SK-N-MC (cell line): ENCODE measurements around the gene GALNT5.

Experiments
- DNase-seq: peaks from one replicate; pipeline ENCODE4 v3.0.0-alpha.2; 2011; ENCODE audit warnings: low read depth, low spot score
- H3K27ac ChIP-seq: fragments of 200-600 bp; sonication (generic); 2 replicates; pipeline ENCODE4 v1.5.1; 2016; ENCODE audit warnings: mixed run types
- H3K36me3 ChIP-seq: fragments of 200-600 bp; sonication (generic); 2 replicates; pipeline ENCODE4 v1.6.1; 2017; ENCODE audit warnings: antibody characterized with exemption, low read length, mixed read lengths; ENCODE audit not compliant: insufficient read depth
- H3K4me3 ChIP-seq: fragments of 200-600 bp; sonication (generic); 2 replicates; pipeline ENCODE4 v1.5.1; 2016
- H3K9ac ChIP-seq: fragments of 200-600 bp; sonication (generic); 2 replicates; pipeline ENCODE4 v1.8.0; 2017; ENCODE audit warnings: mixed run types, mixed read lengths; ENCODE audit not compliant: insufficient read length
- H3K9me3 ChIP-seq: fragments of 200-600 bp; sonication (generic); 2 replicates; pipeline ENCODE4 v1.6.1; 2017; ENCODE audit warnings: low read depth, mild to moderate bottlenecking, antibody characterized with exemption, low read length, moderate library complexity, mixed read lengths
- EZH2 ChIP-seq: fragments of 200-600 bp; sonication (generic); IDR thresholded peaks from one replicate; pipeline ENCODE4 v1.6.1; 2017; ENCODE audit warnings: antibody characterized with exemption
- FOXP2 ChIP-seq: optimal IDR thresholded peaks from 2 replicates; pipeline ENCODE3; 2011; ENCODE audit warnings: mild to moderate bottlenecking, moderate library complexity; ENCODE audit not compliant: insufficient read depth; ENCODE audit errors: extremely low read length, control extremely low read depth
- POLR2AphosphoS5 ChIP-seq: IDR thresholded peaks from 2 replicates; pipeline ENCODE4 v1.6.1; 2012; ENCODE audit warnings: mild to moderate bottlenecking, low read depth, low read length, borderline replicate concordance

The GALNT5 gene

GRCh38 chr2:157227592-157227991, 29.9 kb upstream of the GALNT5 start:
- Histone ChIP-seq H3K9ac (no peak overlapping the region), H3K4me3 (no peak overlapping the region), H3K36me3 (no peaks in the 10 kb centered on the region), H3K9me3 (no peaks in the 10 kb centered on the region), H3K27ac (no peak overlapping the region)
- no peak for DNase-seq
- TF ChIP-seq POLR2AphosphoS5 = no peak
- no peak for TF ChIP-seq FOXP2
- TF ChIP-seq EZH2 = no peak

- no peak for DNase-seq
Measured at GRCh38 chr2:157228946-157229345, 28.6 kb upstream of the GALNT5 start.

GRCh38 chr2:157229572-157229971, 27.9 kb upstream of the GALNT5 start:
- no peak for TF ChIP-seq FOXP2
- Histone ChIP-seq H3K9ac (no peak overlapping the region), H3K9me3 (no peaks in the 10 kb centered on the region), H3K36me3 (no peaks in the 10 kb centered on the region), H3K4me3 (no peak overlapping the region), H3K27ac (no peak overlapping the region)
- DNase-seq = no peak

More at GRCh38 chr2:157228946-157229345, 28.6 kb upstream of the GALNT5 start:
- Histone ChIP-seq H3K9me3 (no peaks in the 10 kb centered on the region), H3K4me3 (no peak overlapping the region), H3K9ac (no peak overlapping the region), H3K36me3 (no peaks in the 10 kb centered on the region), H3K27ac (no peak overlapping the region)
- TF ChIP-seq EZH2 (no peak), FOXP2 (no peak), POLR2AphosphoS5 (no peak)

- H3K36me3 ChIP-seq = no peaks in the 10 kb centered on the region
- no peak for DNase-seq
- H3K9me3 ChIP-seq = no peaks in the 10 kb centered on the region
- H3K4me3 ChIP-seq = no peak overlapping the region
- no peak overlapping the region for H3K27ac ChIP-seq
- no peak overlapping the region for H3K9ac ChIP-seq
- no peak for TF ChIP-seq POLR2AphosphoS5
Measured at GRCh38 chr2:157231476-157231875, 26.0 kb upstream of the GALNT5 start.

GRCh38 chr2:157233506-157233905, 24.0 kb upstream of the GALNT5 start:
- Histone ChIP-seq H3K4me3 (no peak overlapping the region), H3K9ac (no peak overlapping the region), H3K27ac (no peak overlapping the region), H3K36me3 (no peaks in the 10 kb centered on the region), H3K9me3 (no peaks in the 10 kb centered on the region)
- TF ChIP-seq FOXP2 = no peak
- no peak for TF ChIP-seq POLR2AphosphoS5
- no peak for TF ChIP-seq EZH2
- DNase-seq = no peak

GRCh38 chr2:157236404-157236803, 21.1 kb upstream of the GALNT5 start:
- H3K9ac ChIP-seq = no peak overlapping the region
- no peaks in the 10 kb centered on the region for H3K9me3 ChIP-seq
- no peak overlapping the region for H3K4me3 ChIP-seq
- H3K27ac ChIP-seq = no peak overlapping the region
- TF ChIP-seq POLR2AphosphoS5 (no peak), FOXP2 (no peak), EZH2 (no peak)
- no peak for DNase-seq
- no peaks in the 10 kb centered on the region for H3K36me3 ChIP-seq

- TF ChIP-seq POLR2AphosphoS5 (no peak), EZH2 (no peak)
- H3K9me3 ChIP-seq = no peaks in the 10 kb centered on the region
Measured at GRCh38 chr2:157238296-157238695, 19.2 kb upstream of the GALNT5 start.

GRCh38 chr2:157244691-157245090, 12.8 kb upstream of the GALNT5 start:
- H3K4me3 ChIP-seq = no peak overlapping the region
- H3K9ac ChIP-seq = no peak overlapping the region
- DNase-seq = no peak
- H3K9me3 ChIP-seq = no peaks in the 10 kb centered on the region
- no peak overlapping the region for H3K27ac ChIP-seq
- no peaks in the 10 kb centered on the region for H3K36me3 ChIP-seq
- TF ChIP-seq EZH2 (no peak), FOXP2 (no peak), POLR2AphosphoS5 (no peak)

More at GRCh38 chr2:157238296-157238695, 19.2 kb upstream of the GALNT5 start:
- no peak for DNase-seq
- Histone ChIP-seq H3K27ac (no peak overlapping the region), H3K4me3 (no peak overlapping the region), H3K36me3 (no peaks in the 10 kb centered on the region), H3K9ac (no peak overlapping the region)

- H3K4me3 ChIP-seq = no peak overlapping the region
- TF ChIP-seq FOXP2 (no peak), POLR2AphosphoS5 (no peak), EZH2 (no peak)
- no peak for DNase-seq
- no peaks in the 10 kb centered on the region for H3K9me3 ChIP-seq
- H3K36me3 ChIP-seq = no peaks in the 10 kb centered on the region
- no peak overlapping the region for H3K9ac ChIP-seq
- no peak overlapping the region for H3K27ac ChIP-seq
Measured at GRCh38 chr2:157245144-157245840, 12.2 kb upstream of the GALNT5 start.
